Daoy (cell line): ENCODE measurements around the gene MARS1. TPM values are rescaled to one million over a fixed set of nuclear protein-coding genes. Genes with fewer than 3 reads are reported as not detected.

Experiments
- DNase-seq: peaks from one replicate; pipeline ENCODE4 v3.0.0-alpha.2; 2015; ENCODE audit warnings: low read depth
- total RNA-seq: library from RNA; depleted of rRNA; stranded (reverse); fragments of >200 nt; shearing (Covaris generic); gene quantifications from 2 replicates; pipeline ENCODE4 v1.2.3, GENCODE V29; 2014

MARS1 gene
- total RNA-seq, 1 experiment from 2014 or later: 177 TPM

- no peak for DNase-seq
Measured at GRCh38 chr12:57528831-57529555, 41.1 kb downstream of the MARS1 start.

GRCh38 chr12:57529831-57530230, 42.0 kb downstream of the MARS1 start:
- DNase-seq: no peak

GRCh38 chr12:57530396-57531142, 42.7 kb downstream of the MARS1 start:
- DNase-seq: no peak

GRCh38 chr12:57531836-57532235, 44.0 kb downstream of the MARS1 start:
- no peak for DNase-seq

DNA sequence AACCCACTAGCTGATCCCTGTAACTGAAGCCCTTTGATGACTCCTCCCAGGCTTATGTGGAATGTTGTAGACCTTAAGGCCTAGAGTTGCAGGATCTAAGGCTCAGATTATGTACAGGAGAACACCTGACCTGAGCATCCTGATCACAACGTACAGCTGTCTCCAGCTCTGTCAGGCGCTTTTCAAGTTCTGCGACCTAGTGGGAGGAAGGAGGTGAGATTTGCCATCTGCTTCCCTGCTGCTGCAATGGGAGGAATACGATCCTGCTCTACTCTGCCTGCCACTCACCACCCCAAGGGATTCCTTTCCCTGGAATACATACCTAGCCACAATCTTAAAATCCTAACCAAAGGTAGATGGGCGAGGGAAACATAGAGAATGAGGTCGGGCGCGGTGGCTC, 45.2 kb downstream of the MARS1 start:
- no peak for DNase-seq

DNA sequence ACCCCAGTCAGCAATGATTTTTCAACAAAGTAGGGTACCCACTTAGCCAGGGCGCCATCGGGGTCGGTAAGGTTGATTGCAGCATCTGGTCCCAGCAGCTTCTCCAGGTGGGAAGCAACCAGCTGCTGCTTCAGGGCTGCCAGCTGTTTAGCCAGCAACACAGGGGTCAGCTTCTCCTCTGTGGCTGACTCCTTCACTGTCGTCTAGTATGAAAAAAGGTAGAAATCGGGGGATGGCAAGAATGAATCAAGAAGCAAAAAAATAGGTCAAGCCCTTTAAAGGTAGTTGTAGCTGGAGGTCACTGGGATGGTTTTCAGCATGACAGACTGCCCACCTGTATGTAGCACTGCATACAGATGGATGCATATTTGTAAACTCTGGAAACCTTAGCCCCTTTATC, 46.4 kb downstream of the MARS1 start:
- DNase-seq: no peak

DNA sequence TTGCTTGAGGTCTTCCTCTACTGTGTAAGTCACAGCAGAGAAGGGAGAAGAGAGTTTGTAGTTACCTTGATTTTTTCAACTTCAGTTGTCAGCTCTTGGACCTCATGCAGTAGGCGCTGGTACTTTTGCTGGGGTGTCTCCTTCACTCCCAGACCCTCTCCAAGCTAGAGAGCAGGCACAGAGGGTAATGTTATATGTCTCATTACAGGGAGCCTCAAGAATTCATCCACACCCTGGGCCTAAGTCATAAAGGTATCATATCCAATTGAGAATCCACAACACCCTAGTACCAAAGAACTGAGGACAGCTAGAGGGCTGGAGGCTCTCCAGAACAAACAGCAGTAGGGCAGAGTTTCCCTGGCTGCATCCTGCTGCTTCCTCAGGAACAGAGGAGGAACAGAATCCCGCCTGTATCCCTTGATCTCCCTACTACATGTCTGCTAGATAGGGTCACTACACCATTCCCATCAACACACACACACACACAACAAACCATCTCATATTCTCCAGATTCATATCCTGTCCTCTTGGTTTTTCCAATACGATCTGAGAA, 47.2 kb downstream of the MARS1 start:
- no peak for DNase-seq

GRCh38 chr12:57535764-57536596, 48.1 kb downstream of the MARS1 start:
- DNase-seq: no peak

- no peak for DNase-seq
Measured at GRCh38 chr12:57536597-57536942, 48.7 kb downstream of the MARS1 start.

DNA sequence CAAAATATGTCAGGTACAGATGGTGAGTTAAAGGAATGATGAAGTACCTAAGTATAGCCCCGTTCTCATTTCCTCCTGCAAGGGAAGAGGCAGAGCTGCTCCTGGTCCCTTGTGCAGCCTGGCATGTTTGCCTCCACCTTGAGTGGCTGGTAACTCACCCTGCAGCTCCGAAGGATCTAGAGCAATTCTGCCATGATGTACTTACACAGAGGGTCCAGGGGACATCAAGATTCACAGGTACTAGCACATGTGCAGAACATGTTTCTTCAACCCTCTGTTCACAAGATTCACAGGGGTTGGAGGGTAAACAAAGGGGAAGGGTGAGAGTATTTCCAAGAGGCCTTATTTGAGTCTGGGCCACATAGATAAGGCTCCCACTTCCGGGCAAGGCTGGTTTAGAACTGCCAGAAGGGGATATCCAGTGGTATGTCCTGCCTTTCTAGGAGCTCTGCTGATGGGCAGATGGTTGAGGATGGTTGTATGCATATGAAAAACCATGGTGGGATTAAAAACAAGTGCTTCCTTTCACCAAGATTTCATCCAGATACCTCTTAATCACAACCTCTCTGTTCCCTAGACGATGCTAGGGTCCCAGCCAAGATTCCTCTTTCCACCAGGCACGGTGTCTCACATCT, 51.4 kb downstream of the MARS1 start:
- no peak for DNase-seq

- DNase-seq: no peak
Measured at GRCh38 chr12:57541001-57541400, 53.1 kb downstream of the MARS1 start.

GRCh38 chr12:57541717-57542116, 53.8 kb downstream of the MARS1 start:
- no peak for DNase-seq

DNA sequence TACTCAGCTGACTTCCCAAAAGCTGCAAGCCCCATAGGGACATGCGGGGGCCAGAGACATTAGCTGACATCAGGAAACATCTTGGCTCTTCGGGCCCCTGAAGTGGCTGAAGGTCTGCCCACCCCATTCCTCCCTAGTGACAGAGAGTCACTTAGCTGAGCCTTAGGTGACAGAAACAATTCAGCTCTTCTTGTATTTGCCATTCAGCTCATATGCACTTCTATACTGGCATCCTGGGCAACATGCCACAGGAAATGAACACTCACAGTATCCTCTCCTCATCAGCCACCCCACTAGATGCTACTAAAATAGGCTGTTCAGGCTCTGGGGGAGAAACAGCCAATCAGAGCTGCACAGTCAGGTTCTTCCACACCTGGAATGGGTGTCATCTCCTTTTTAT, 55.7 kb downstream of the MARS1 start:
- DNase-seq: no peak

- DNase-seq: peak; percentile 31
Measured at GRCh38 chr12:57545809-57546437, 58.1 kb downstream of the MARS1 start.

GRCh38 chr12:57546438-57547287, 58.8 kb downstream of the MARS1 start, which contains the start of gene DCTN2:
TSS of gene DCTN2 (minus strand) at chr12:57547192. CDS start at chr12:57547063, 129 bp downstream.
- peak; percentile 99 for DNase-seq

GRCh38 chr12:57547288-57548012, 59.6 kb downstream of the MARS1 start:
- DNase-seq: no peak

DNA sequence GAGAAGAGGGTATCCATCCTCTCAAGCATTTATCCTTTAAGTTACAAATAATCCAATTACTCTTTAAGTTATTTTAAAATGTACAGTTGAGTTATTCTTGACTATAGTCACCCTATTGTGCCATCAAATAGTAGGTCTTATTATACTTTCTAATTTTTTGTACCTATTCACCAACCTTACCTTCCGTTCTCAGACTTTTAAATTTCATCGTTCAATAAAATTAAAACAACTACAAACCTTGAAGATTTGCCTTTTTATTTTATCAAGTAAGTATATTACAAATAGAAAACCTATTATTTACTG, 60.1 kb downstream of the MARS1 start:
- DNase-seq: no peak

DNA sequence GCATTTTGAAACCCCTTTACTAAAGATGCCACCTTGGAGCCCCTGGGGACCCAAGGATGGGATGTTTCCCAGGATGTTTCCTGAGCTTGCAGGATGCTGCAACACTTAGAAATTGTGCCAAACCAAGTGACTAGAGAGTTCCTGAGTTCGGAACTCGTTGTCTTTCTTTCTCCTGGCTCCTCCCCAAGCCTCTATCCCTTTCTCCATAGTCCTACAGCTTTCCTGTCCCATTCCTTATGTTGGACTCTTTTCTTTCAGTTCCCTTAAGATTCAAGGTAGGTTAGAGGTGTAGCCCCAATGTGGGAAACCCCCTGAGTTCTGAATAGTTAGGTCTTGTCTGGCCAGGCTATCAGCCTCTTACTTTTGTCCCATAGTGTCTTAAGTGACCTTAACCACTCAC, 60.6 kb downstream of the MARS1 start:
- no peak for DNase-seq

GRCh38 chr12:57549203-57549908, 61.5 kb downstream of the MARS1 start:
- no peak for DNase-seq
